Embryonic facial prominence (tissue), 1 donor: ENCODE data around the gene ZNF697.
"Not testable (repeated sequence)": the region's sequence is repeated elsewhere in the genome, so short reads cannot be mapped to it uniquely, and the experiment has no call there.

Experiments used
- DNase-seq: peaks from one replicate; pipeline ENCODE4 v3.0.0-alpha.2; 2016; ENCODE audit errors: extremely low spot score

Gene ZNF697

GRCh38 chr1:119647734-119648619, at the start of gene ZNF697:
ZNF697 (minus strand) TSS chr1:119648266; CDS start chr1:119626100, 22,166 bp downstream.
- DNase-seq = peak; percentile 87

GRCh38 chr1:119697598-119697997, 49.5 kb upstream of the ZNF697 start:
- DNase-seq = no peak

GRCh38 chr1:119696863-119697262, 48.8 kb upstream of the ZNF697 start:
- DNase-seq = not testable (repeated sequence)

GRCh38 chr1:119689511-119689910, 41.4 kb upstream of the ZNF697 start:
- no peak for DNase-seq

- DNase-seq = no peak
Measured at GRCh38 chr1:119688810-119689209, 40.7 kb upstream of the ZNF697 start.

- no peak for DNase-seq
Measured at GRCh38 chr1:119687434-119688079, 39.5 kb upstream of the ZNF697 start.

- DNase-seq = no peak
Measured at GRCh38 chr1:119686661-119687060, 38.6 kb upstream of the ZNF697 start.

GRCh38 chr1:119683893-119684292, 35.8 kb upstream of the ZNF697 start:
- DNase-seq = no peak

- no peak for DNase-seq
Measured at GRCh38 chr1:119682141-119682540, 34.1 kb upstream of the ZNF697 start.

GRCh38 chr1:119681560-119681959, 33.5 kb upstream of the ZNF697 start:
- no peak for DNase-seq

- no peak for DNase-seq
Measured at GRCh38 chr1:119680723-119681122, 32.7 kb upstream of the ZNF697 start.

- no peak for DNase-seq
Measured at GRCh38 chr1:119680193-119680592, 32.1 kb upstream of the ZNF697 start.

GRCh38 chr1:119679223-119679622, 31.2 kb upstream of the ZNF697 start:
- DNase-seq = no peak

- DNase-seq = no peak
Measured at GRCh38 chr1:119676571-119677206, 28.6 kb upstream of the ZNF697 start.

- DNase-seq = peak; percentile 65
Measured at GRCh38 chr1:119675349-119676345, 27.6 kb upstream of the ZNF697 start.

GRCh38 chr1:119674835-119675289, 26.8 kb upstream of the ZNF697 start:
- no peak for DNase-seq

GRCh38 chr1:119674111-119674526, 26.1 kb upstream of the ZNF697 start:
- no peak for DNase-seq

GRCh38 chr1:119673171-119673940, 25.3 kb upstream of the ZNF697 start:
- DNase-seq = no peak

GRCh38 chr1:119670898-119671297, 22.8 kb upstream of the ZNF697 start:
- no peak for DNase-seq

- no peak for DNase-seq
Measured at GRCh38 chr1:119667173-119667572, 19.1 kb upstream of the ZNF697 start.
